BLaER1 treated with 17β-estradiol and CSF1 and Interleukin-3, amounts not matched to agents 10 nM and 100 nM (cell line): Measurements from ENCODE around the gene EFNA5.
"Not testable (repeated sequence)": the region's sequence is repeated elsewhere in the genome, so short reads cannot be mapped to it uniquely, and the experiment has no call there.

Experiments
- H3K27ac ChIP-seq, 11 experiments: shearing (Covaris generic); formaldehyde crosslinking; 2 replicates each; pipeline ENCODE4 v1.8.1; 2022
- H3K27me3 ChIP-seq, 11 experiments: shearing (Covaris generic); formaldehyde crosslinking; 2 replicates each; pipeline ENCODE4 v1.8.1; 2022
- H3K36me3 ChIP-seq, 11 experiments: shearing (Covaris generic); formaldehyde crosslinking; 2 replicates each; pipeline ENCODE4 v1.8.1; 2022
- H3K4me1 ChIP-seq, 10 experiments: shearing (Covaris generic); formaldehyde crosslinking; 2 replicates each; pipeline ENCODE4 v1.8.1; 2022
- H3K4me2 ChIP-seq, 11 experiments: shearing (Covaris generic); formaldehyde crosslinking; 2 replicates each; pipeline ENCODE4 v1.8.1; 2022
- H3K4me3 ChIP-seq, 10 experiments: shearing (Covaris generic); formaldehyde crosslinking; 2 replicates each; pipeline ENCODE4 v1.8.1; 2022
- H3K9ac ChIP-seq, 11 experiments: shearing (Covaris generic); formaldehyde crosslinking; 2 replicates each; pipeline ENCODE4 v1.8.1; 2022
- H3K9me3 ChIP-seq, 11 experiments: shearing (Covaris generic); formaldehyde crosslinking; replicated peaks in 1 of 11; 2 replicates each; pipeline ENCODE4 v1.8.1; 2022
- H4K20me1 ChIP-seq, 11 experiments: shearing (Covaris generic); formaldehyde crosslinking; 2 replicates each; pipeline ENCODE4 v1.8.1; 2022
- Cebpa-rat ChIP-seq, 11 experiments: shearing (Covaris generic); IDR thresholded peaks; 2 replicates each; pipeline ENCODE4 v1.8.1; 2022

Gene EFNA5

GRCh38 chr5:107443897-107444296 is 226.8 kb downstream of the EFNA5 start:
- no peak overlapping the region for H3K4me2 ChIP-seq
- no peak for TF ChIP-seq Cebpa-rat (IDR thresholded peaks at IDR 0.05)
- no peaks in the 10 kb centered on the region for H4K20me1 ChIP-seq
- H3K4me1 ChIP-seq = no peaks in the 10 kb centered on the region
- H3K9ac ChIP-seq = no peak overlapping the region
- no peaks in the 10 kb centered on the region for H3K36me3 ChIP-seq
- no peak overlapping the region for H3K27ac ChIP-seq
- no peaks in the 10 kb centered on the region for H3K27me3 ChIP-seq
- H3K9me3 ChIP-seq = peaks cover 5 to 8% (median 6%) of the 10 kb centered on the region in 11 experiments; a peak in 17 of 22 replicates
- no peak overlapping the region for H3K4me3 ChIP-seq

GRCh38 chr5:107442452-107442851 is 228.3 kb downstream of the EFNA5 start:
- no peak for TF ChIP-seq Cebpa-rat (IDR thresholded peaks at IDR 0.05)
- Histone ChIP-seq H3K4me2 (no peak overlapping the region), H3K4me1 (no peaks in the 10 kb centered on the region), H3K4me3 (no peak overlapping the region), H4K20me1 (no peaks in the 10 kb centered on the region), H3K9ac (no peak overlapping the region), H3K36me3 (no peaks in the 10 kb centered on the region), H3K27me3 (no peaks in the 10 kb centered on the region), H3K27ac (no peak overlapping the region), H3K9me3 (peaks cover 8 to 13% (median 10%) of the 10 kb centered on the region in 11 experiments; a peak in 17 of 22 replicates)

GRCh38 chr5:107439832-107440231 is 230.9 kb downstream of the EFNA5 start:
- Histone ChIP-seq H3K27me3 (no peaks in the 10 kb centered on the region), H3K4me1 (no peaks in the 10 kb centered on the region), H3K4me3 (no peak overlapping the region), H3K9me3 (peaks cover 8 to 13% (median 10%) of the 10 kb centered on the region in 11 experiments; a peak in 17 of 22 replicates), H3K27ac (no peak overlapping the region), H3K36me3 (no peaks in the 10 kb centered on the region), H3K4me2 (no peak overlapping the region), H3K9ac (no peak overlapping the region), H4K20me1 (no peaks in the 10 kb centered on the region)
- TF ChIP-seq Cebpa-rat (IDR thresholded peaks at IDR 0.05) = no peak

GRCh38 chr5:107437986-107438510 is 232.7 kb downstream of the EFNA5 start:
- H3K4me3 ChIP-seq = no peak overlapping the region
- no peak overlapping the region for H3K9ac ChIP-seq
- no peak overlapping the region for H3K4me2 ChIP-seq
- peaks cover 8 to 13% (median 10%) of the 10 kb centered on the region in 11 experiments; a peak in 17 of 22 replicates for H3K9me3 ChIP-seq
- H3K4me1 ChIP-seq = no peaks in the 10 kb centered on the region
- TF ChIP-seq Cebpa-rat (IDR thresholded peaks at IDR 0.05) = no peak
- H4K20me1 ChIP-seq = no peaks in the 10 kb centered on the region
- no peak overlapping the region for H3K27ac ChIP-seq
- no peaks in the 10 kb centered on the region for H3K36me3 ChIP-seq
- no peaks in the 10 kb centered on the region for H3K27me3 ChIP-seq

DNA sequence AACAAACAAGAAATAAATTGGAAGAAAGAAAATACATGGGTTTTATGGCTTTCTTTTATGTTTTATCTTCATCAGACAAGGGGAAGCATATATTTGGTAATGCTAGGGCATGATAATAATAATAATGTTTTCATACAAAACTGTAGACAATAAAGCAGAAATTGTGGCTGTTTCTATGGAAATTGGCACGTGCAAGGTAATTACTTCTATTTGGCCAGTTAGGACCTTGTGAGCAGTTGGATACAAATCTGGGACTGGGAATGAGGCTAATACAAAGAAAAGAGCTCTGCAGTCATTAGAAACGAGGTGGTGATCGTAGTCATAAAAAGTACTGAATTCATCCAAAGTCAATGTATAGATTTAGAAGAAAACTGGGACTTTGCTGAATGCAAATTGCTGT is 233.6 kb downstream of the EFNA5 start:
- no peak overlapping the region for H3K4me2 ChIP-seq
- peaks cover 8 to 13% (median 10%) of the 10 kb centered on the region in 11 experiments; a peak in 17 of 22 replicates for H3K9me3 ChIP-seq

DNA sequence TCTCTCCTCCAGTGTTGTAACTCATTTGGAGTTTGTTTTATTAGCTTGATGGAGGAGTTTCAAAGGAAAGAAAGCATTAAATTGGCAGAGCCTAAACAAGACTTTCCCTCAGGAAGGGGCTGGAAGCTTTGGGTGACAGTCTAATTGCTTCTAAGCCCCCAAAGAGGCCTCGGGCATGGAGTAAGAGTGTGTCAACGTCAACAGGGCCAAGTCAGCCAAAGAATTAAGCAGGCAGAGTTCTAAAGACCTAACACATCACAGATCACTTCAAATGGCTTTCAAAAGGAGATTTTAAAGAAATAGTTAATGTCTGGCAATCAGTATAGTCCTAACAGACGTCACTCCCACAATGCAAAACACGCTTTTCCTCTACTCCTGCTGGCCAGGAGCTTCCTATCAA is 234.5 kb downstream of the EFNA5 start:
- Histone ChIP-seq H3K9ac (no peak overlapping the region), H4K20me1 (no peaks in the 10 kb centered on the region), H3K27me3 (no peaks in the 10 kb centered on the region), H3K4me2 (no peak overlapping the region), H3K4me3 (no peak overlapping the region), H3K27ac (no peak overlapping the region), H3K9me3 (peaks cover 8 to 13% (median 10%) of the 10 kb centered on the region in 11 experiments; a peak in 17 of 22 replicates), H3K4me1 (no peaks in the 10 kb centered on the region), H3K36me3 (no peaks in the 10 kb centered on the region)
- TF ChIP-seq Cebpa-rat (IDR thresholded peaks at IDR 0.05) = no peak

More for the DNA sequence above, 233.6 kb downstream of the EFNA5 start:
- Histone ChIP-seq H4K20me1 (no peaks in the 10 kb centered on the region), H3K36me3 (no peaks in the 10 kb centered on the region), H3K27me3 (no peaks in the 10 kb centered on the region), H3K9ac (no peak overlapping the region), H3K27ac (no peak overlapping the region), H3K4me3 (no peak overlapping the region), H3K4me1 (no peaks in the 10 kb centered on the region)
- no peak for TF ChIP-seq Cebpa-rat (IDR thresholded peaks at IDR 0.05)

DNA sequence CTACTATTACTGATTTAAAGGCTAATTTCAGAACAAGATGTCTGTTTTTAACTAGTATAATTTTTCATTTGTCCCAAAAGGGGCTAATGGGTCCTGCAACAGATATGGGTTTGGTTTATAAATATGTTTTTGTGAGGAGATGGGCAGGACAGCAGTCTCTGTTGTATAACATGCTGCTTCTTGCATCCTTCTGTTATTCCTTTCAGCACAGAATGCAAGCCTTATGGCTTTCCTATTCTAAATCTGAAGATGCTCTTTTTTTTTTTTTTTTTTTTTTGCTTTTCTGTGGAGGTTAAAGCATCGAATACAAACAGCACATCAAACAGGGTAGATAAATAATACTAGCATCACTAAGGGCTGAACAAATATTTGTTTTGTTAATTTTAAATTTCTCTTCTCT is 235.7 kb downstream of the EFNA5 start:
- no peaks in the 10 kb centered on the region for H3K4me1 ChIP-seq

GRCh38 chr5:107433646-107434045 is 237.1 kb downstream of the EFNA5 start:
- H3K4me2 ChIP-seq, H3K27ac ChIP-seq, H3K36me3 ChIP-seq, H4K20me1 ChIP-seq, H3K4me1 ChIP-seq, H3K27me3 ChIP-seq, H3K9ac ChIP-seq, H3K9me3 ChIP-seq, H3K4me3 ChIP-seq: not testable (repeated sequence)

More for the DNA sequence above, 235.7 kb downstream of the EFNA5 start:
- no peak overlapping the region for H3K4me2 ChIP-seq
- no peak overlapping the region for H3K9ac ChIP-seq
- H3K27ac ChIP-seq = no peak overlapping the region
- H3K27me3 ChIP-seq = no peaks in the 10 kb centered on the region
- no peak for TF ChIP-seq Cebpa-rat (IDR thresholded peaks at IDR 0.05)
- no peaks in the 10 kb centered on the region for H4K20me1 ChIP-seq
- H3K36me3 ChIP-seq = no peaks in the 10 kb centered on the region
- no peak overlapping the region for H3K4me3 ChIP-seq
- H3K9me3 ChIP-seq = peaks cover 8 to 13% (median 10%) of the 10 kb centered on the region in 11 experiments; a peak in 17 of 22 replicates

- TF ChIP-seq Cebpa-rat (IDR thresholded peaks at IDR 0.05) = no peak
- no peak overlapping the region for H3K9ac ChIP-seq
- no peaks in the 10 kb centered on the region for H3K9me3 ChIP-seq
- H3K4me1 ChIP-seq = no peaks in the 10 kb centered on the region
- H3K4me2 ChIP-seq = no peak overlapping the region
- H3K27me3 ChIP-seq = no peaks in the 10 kb centered on the region
- H3K4me3 ChIP-seq = no peak overlapping the region
- no peak overlapping the region for H3K27ac ChIP-seq
- H3K36me3 ChIP-seq = no peaks in the 10 kb centered on the region
- no peaks in the 10 kb centered on the region for H4K20me1 ChIP-seq
These were observed 238.7 kb downstream of the EFNA5 start for GRCh38 chr5:107431998-107432397.

- Histone ChIP-seq H3K27ac (no peak overlapping the region), H3K9me3 (no peaks in the 10 kb centered on the region), H3K4me3 (no peak overlapping the region), H4K20me1 (no peaks in the 10 kb centered on the region), H3K4me2 (no peak overlapping the region), H3K27me3 (no peaks in the 10 kb centered on the region), H3K4me1 (no peaks in the 10 kb centered on the region), H3K9ac (no peak overlapping the region), H3K36me3 (no peaks in the 10 kb centered on the region)
- no peak for TF ChIP-seq Cebpa-rat (IDR thresholded peaks at IDR 0.05)
These were observed 239.2 kb downstream of the EFNA5 start for GRCh38 chr5:107431536-107431935.
